Effector memory CD4-positive, alpha-beta T cell (primary cell): ENCODE measurements around the gene NOTCH2.
"Not testable (repeated sequence)": the region's sequence is repeated elsewhere in the genome, so short reads cannot be mapped to it uniquely, and the experiment has no call there.

Experiments used
- DNase-seq, 3 donors: peaks; one replicate each; pipeline ENCODE4 v3.0.0-alpha.2; 2020
- H3K27ac ChIP-seq: 2 replicates; pipeline ENCODE4 v1.7.0; 2013; ENCODE audit warnings: mild to moderate bottlenecking, low read length, moderate library complexity; ENCODE audit not compliant: insufficient read depth, poor library complexity, severe bottlenecking
- H3K27me3 ChIP-seq: replicated peaks from 2 replicates; pipeline ENCODE4 v1.7.0; 2013; ENCODE audit warnings: mild to moderate bottlenecking, low read length; ENCODE audit not compliant: insufficient read depth, control insufficient read depth, poor library complexity, severe bottlenecking
- H3K36me3 ChIP-seq: 2 replicates; pipeline ENCODE4 v1.7.0; 2013; ENCODE audit warnings: mild to moderate bottlenecking, low read length, moderate library complexity; ENCODE audit not compliant: control insufficient read depth, insufficient read depth
- H3K4me1 ChIP-seq: 2 replicates; pipeline ENCODE4 v1.7.0; 2013; ENCODE audit warnings: low read length, mild to moderate bottlenecking; ENCODE audit not compliant: control insufficient read depth, insufficient read depth, poor library complexity, severe bottlenecking
- H3K4me3 ChIP-seq: 2 replicates; pipeline ENCODE4 v1.7.0; 2013; ENCODE audit warnings: low read length, low read depth, mild to moderate bottlenecking; ENCODE audit not compliant: insufficient read depth, poor library complexity, severe bottlenecking
- H3K9me3 ChIP-seq: 2 replicates; pipeline ENCODE4 v1.7.0; 2013; ENCODE audit warnings: mild to moderate bottlenecking, low read length, moderate library complexity; ENCODE audit not compliant: control insufficient read depth
- total RNA-seq, 3 donors: gene quantifications; one replicate each; lab custom pipeline; 2026; lab: John Stamatoyannopoulos, UW

NOTCH2 gene
- 138 to 193 (median 139) reads per million in 3 donors for total RNA-seq

- H3K4me1 ChIP-seq, H3K36me3 ChIP-seq, H3K27me3 ChIP-seq, H3K9me3 ChIP-seq: not testable (repeated sequence)
- DNase-seq = peak; percentile 58 to 65 (median 61)
- Histone ChIP-seq H3K27ac (peak within 1 kb of the TSS; percentile 51), H3K4me3 (peak within 1 kb of the TSS; percentile 42)
Measured at GRCh38 chr1:120069067-120069919, at the start of gene NOTCH2. NOTCH2 (minus strand) TSS chr1:120069662; CDS start chr1:120069406, 256 bp downstream.

GRCh38 chr1:120117371-120118177 lies 48.1 kb upstream of the NOTCH2 start:
- H3K4me3 ChIP-seq, H3K9me3 ChIP-seq, DNase-seq, H3K36me3 ChIP-seq, H3K27ac ChIP-seq, H3K27me3 ChIP-seq, H3K4me1 ChIP-seq: not testable (repeated sequence)

- H3K27ac ChIP-seq, H3K36me3 ChIP-seq, H3K9me3 ChIP-seq, DNase-seq, H3K27me3 ChIP-seq, H3K4me1 ChIP-seq, H3K4me3 ChIP-seq: not testable (repeated sequence)
Measured at GRCh38 chr1:120116094-120116493, 46.6 kb upstream of the NOTCH2 start.

- H3K4me1 ChIP-seq, H3K9me3 ChIP-seq, DNase-seq, H3K36me3 ChIP-seq, H3K4me3 ChIP-seq, H3K27ac ChIP-seq, H3K27me3 ChIP-seq: not testable (repeated sequence)
Measured at GRCh38 chr1:120113134-120113533, 43.7 kb upstream of the NOTCH2 start.

GRCh38 chr1:120112212-120112611 lies 42.8 kb upstream of the NOTCH2 start:
- DNase-seq, H3K27ac ChIP-seq, H3K36me3 ChIP-seq, H3K9me3 ChIP-seq, H3K4me1 ChIP-seq, H3K27me3 ChIP-seq, H3K4me3 ChIP-seq: not testable (repeated sequence)

GRCh38 chr1:120111771-120112170 lies 42.3 kb upstream of the NOTCH2 start:
- H3K27me3 ChIP-seq, H3K27ac ChIP-seq, H3K9me3 ChIP-seq, H3K4me1 ChIP-seq, H3K4me3 ChIP-seq, H3K36me3 ChIP-seq, DNase-seq: not testable (repeated sequence)

GRCh38 chr1:120111008-120111407 lies 41.5 kb upstream of the NOTCH2 start:
- not testable (repeated sequence) for H3K4me1 ChIP-seq, H3K9me3 ChIP-seq, H3K36me3 ChIP-seq, H3K27me3 ChIP-seq, DNase-seq, H3K27ac ChIP-seq, H3K4me3 ChIP-seq

GRCh38 chr1:120109656-120110055 lies 40.2 kb upstream of the NOTCH2 start:
- not testable (repeated sequence) for H3K9me3 ChIP-seq, H3K27ac ChIP-seq, H3K4me1 ChIP-seq, H3K4me3 ChIP-seq, H3K27me3 ChIP-seq, H3K36me3 ChIP-seq, DNase-seq

- not testable (repeated sequence) for H3K36me3 ChIP-seq, H3K4me1 ChIP-seq, H3K27ac ChIP-seq, DNase-seq, H3K4me3 ChIP-seq, H3K27me3 ChIP-seq, H3K9me3 ChIP-seq
Measured at GRCh38 chr1:120109180-120109579, 39.7 kb upstream of the NOTCH2 start.

GRCh38 chr1:120105288-120105687 lies 35.8 kb upstream of the NOTCH2 start:
- not testable (repeated sequence) for DNase-seq, H3K36me3 ChIP-seq, H3K9me3 ChIP-seq, H3K27me3 ChIP-seq, H3K4me3 ChIP-seq, H3K4me1 ChIP-seq, H3K27ac ChIP-seq
